Sigmoid colon (tissue), 7 donors: ENCODE data around the gene LAMA3. TPM values are rescaled to one million over a fixed set of nuclear protein-coding genes. Genes with fewer than 3 reads are reported as not detected.

Experiments
- DNase-seq: peaks from one replicate; pipeline ENCODE4 v3.0.0-alpha.2; 2019
- H3K27ac ChIP-seq, 4 donors: fragments of 200-600 bp; sonication (generic); one replicate each; pipeline ENCODE4 v1.5.1; 2016 to 2019; ENCODE audit warnings: mild to moderate bottlenecking in 1 of 4
- H3K27me3 ChIP-seq, 3 donors: fragments of 200-600 bp; sonication (generic); one replicate each; pipeline ENCODE4 v1.5.1; 2019; ENCODE audit warnings: mild to moderate bottlenecking in 1 of 3
- H3K36me3 ChIP-seq, 4 donors: fragments of 200-600 bp; sonication (generic); one replicate each; pipeline ENCODE4 v1.5.1; 2016 to 2019
- H3K4me1 ChIP-seq, 4 donors: fragments of 200-600 bp; sonication (generic); one replicate each; pipeline ENCODE4 v1.5.1; 2017 to 2019
- H3K4me3 ChIP-seq, 4 donors: fragments of 200-600 bp; sonication (generic); one replicate each; pipeline ENCODE4 v1.5.1; 2017 to 2019; ENCODE audit warnings: mild to moderate bottlenecking in 2 of 4, moderate library complexity in 1 of 4
- H3K9me3 ChIP-seq, 4 donors: fragments of 200-600 bp in 3 of 4; sonication (generic) in 3 of 4; one replicate each; pipeline versions ENCODE4 v1.5.1 to v1.6.1; 2013 to 2019
- CTCF ChIP-seq, 4 experiments: fragments of 450-650 bp in 3 of 4; fragments of 200-600 bp in 1 of 4; IDR thresholded peaks; one replicate each; pipeline ENCODE4 v1.5.1; 2016 to 2019; ENCODE audit warnings: antibody characterized with exemption in 4 of 4, mild to moderate bottlenecking in 3 of 4, moderate library complexity in 2 of 4
- EP300 ChIP-seq, 4 donors: sonication (generic); formaldehyde crosslinking; IDR thresholded peaks; one replicate each; pipeline ENCODE4 v1.6.1; 2017; ENCODE audit warnings: antibody characterized with exemption in 4 of 4
- POLR2A ChIP-seq, 2 donors: fragments of 450-650 bp; IDR thresholded peaks; one replicate each; pipeline ENCODE4 v1.6.1; 2016; ENCODE audit warnings: antibody characterized with exemption in 2 of 2, mild to moderate bottlenecking in 2 of 2, moderate library complexity in 2 of 2
- POLR2AphosphoS5 ChIP-seq, 4 donors: sonication (generic); formaldehyde crosslinking; IDR thresholded peaks; one replicate each; pipeline ENCODE4 v1.6.1; 2017; ENCODE audit warnings: antibody characterized with exemption in 4 of 4
- WGBS, 2 donors: extraction: QIAGEN DNeasy Blood & Tissue Kit; methylation state at CpG; one replicate each; pipeline ENCODE4 v1.1.7; 2013; 5-methylcytosine and 5-hydroxymethylcytosine counted together
- intact Hi-C: fragments of 100-400 bp; cut with DNase I; formaldehyde crosslinking; loops from one replicate; pipeline ENCODE4 v1.15.1; 2023
- polyA plus RNA-seq, 3 donors: library from polyadenylated mRNA; stranded (reverse); fragments of 200-250 nt; gene quantifications; one replicate each; pipeline ENCODE4 v1.2.3, GENCODE V29; 2013
- total RNA-seq, 4 donors: library from RNA; depleted of rRNA; stranded (reverse); fragments of >200 nt; gene quantifications; one replicate each; pipeline ENCODE4 v1.1.0, GENCODE V29; 2016
- donor health status: healthy with polysubstance abuse.
- donor health status: Bipolar disorder and iron deficiency.
- donor health status: healthy.

LAMA3 gene
- total and polyA plus RNA-seq, 7 donors: 6.0 to 19.9 (median 14.1) TPM

GRCh38 chr18:23878336-23878900 is 189.2 kb downstream of the LAMA3 start:
- no peaks in the 10 kb centered on the region for H3K9me3 ChIP-seq
- H3K27ac ChIP-seq: no peak overlapping the region
- 74 to 85% methylated on average over 11 of the region's 11 CpGs for WGBS, 2 donors
- TF ChIP-seq EP300 (IDR thresholded peaks at IDR 0.05) (no peak), POLR2A (IDR thresholded peaks at IDR 0.05) (no peak), POLR2AphosphoS5 (IDR thresholded peaks at IDR 0.05) (no peak), CTCF (IDR thresholded peaks at IDR 0.05) (no peak)
- intact Hi-C loops: no loop called here
- no peak overlapping the region for H3K4me3 ChIP-seq
- DNase-seq: no peak
- H3K36me3 ChIP-seq: no peaks in the 10 kb centered on the region
- H3K4me1 ChIP-seq: no peaks in the 10 kb centered on the region
- no peaks in the 10 kb centered on the region for H3K27me3 ChIP-seq

- intact Hi-C loops: no loop called here
- no peaks in the 10 kb centered on the region for H3K4me1 ChIP-seq
- 91 to 94% methylated on average over 13 of the region's 13 CpGs for WGBS, 2 donors
- no peak overlapping the region for H3K27ac ChIP-seq
- no peak for TF ChIP-seq POLR2A (IDR thresholded peaks at IDR 0.05)
- no peak for TF ChIP-seq CTCF (IDR thresholded peaks at IDR 0.05)
- TF ChIP-seq EP300 (IDR thresholded peaks at IDR 0.05): no peak
- TF ChIP-seq POLR2AphosphoS5 (IDR thresholded peaks at IDR 0.05): no peak
- H3K4me3 ChIP-seq: no peak overlapping the region
- H3K9me3 ChIP-seq: no peaks in the 10 kb centered on the region
- DNase-seq: no peak
- H3K36me3 ChIP-seq: no peaks in the 10 kb centered on the region
- H3K27me3 ChIP-seq: no peaks in the 10 kb centered on the region
Observed at GRCh38 chr18:23879126-23879525, 189.9 kb downstream of the LAMA3 start.

GRCh38 chr18:23879544-23879943 is 190.3 kb downstream of the LAMA3 start:
- no peaks in the 10 kb centered on the region for H3K36me3 ChIP-seq
- H3K4me1 ChIP-seq: peaks cover 0 to 3% (median 0%) of the 10 kb centered on the region in 4 donors
- 89 to 93% methylated on average over 7 of the region's 7 CpGs for WGBS, 2 donors
- no peak overlapping the region for H3K4me3 ChIP-seq
- no peaks in the 10 kb centered on the region for H3K9me3 ChIP-seq
- H3K27me3 ChIP-seq: no peaks in the 10 kb centered on the region
- no peak overlapping the region for H3K27ac ChIP-seq
- DNase-seq: no peak
- TF ChIP-seq POLR2AphosphoS5 (IDR thresholded peaks at IDR 0.05): no peak
- TF ChIP-seq POLR2A (IDR thresholded peaks at IDR 0.05): no peak
- TF ChIP-seq EP300 (IDR thresholded peaks at IDR 0.05): no peak
- no peak for TF ChIP-seq CTCF (IDR thresholded peaks at IDR 0.05)
- intact Hi-C loops: no loop called here

GRCh38 chr18:23879966-23880565 is 190.8 kb downstream of the LAMA3 start:
- peaks cover 0 to 6% (median 0%) of the 10 kb centered on the region in 4 donors for H3K4me1 ChIP-seq
- DNase-seq: no peak
- WGBS, 2 donors: 94 to 95% methylated on average over 6 of the region's 6 CpGs

More at GRCh38 chr18:23879966-23880565, 190.8 kb downstream of the LAMA3 start:
- H3K4me3 ChIP-seq: no peak overlapping the region
- H3K27ac ChIP-seq: no peak overlapping the region
- intact Hi-C loops: no loop called here
- TF ChIP-seq CTCF (IDR thresholded peaks at IDR 0.05) (no peak), POLR2A (IDR thresholded peaks at IDR 0.05) (no peak), POLR2AphosphoS5 (IDR thresholded peaks at IDR 0.05) (no peak), EP300 (IDR thresholded peaks at IDR 0.05) (no peak)
- H3K27me3 ChIP-seq: no peaks in the 10 kb centered on the region
- no peaks in the 10 kb centered on the region for H3K36me3 ChIP-seq
- H3K9me3 ChIP-seq: no peaks in the 10 kb centered on the region
